Uterus (tissue), 2 donors: ENCODE data around the gene ERN2.

ENCODE experiments used
- CTCF ChIP-seq, 4 experiments: fragments of 200-600 bp in 2 of 4; fragments of 450-650 bp in 2 of 4; sonication (generic) in 2 of 4; IDR thresholded peaks; one replicate each; pipeline ENCODE4 v1.5.1; 2016 to 2019; ENCODE audit warnings: antibody characterized with exemption in 4 of 4, mild to moderate bottlenecking in 2 of 4, moderate library complexity in 1 of 4
- POLR2A ChIP-seq, 2 donors: fragments of 450-650 bp; IDR thresholded peaks; one replicate each; pipeline ENCODE4 v1.6.1; 2016; ENCODE audit warnings: antibody characterized with exemption in 2 of 2, mild to moderate bottlenecking in 1 of 2, moderate library complexity in 1 of 2

- TF ChIP-seq CTCF (IDR thresholded peaks at IDR 0.05) (no peak), POLR2A (IDR thresholded peaks at IDR 0.05) (no peak)
These were observed 6.6 kb downstream of the ERN2 start for GRCh38 chr16:23706439-23706838.
